Fibroblast of skin of right biceps (primary cell): ENCODE results near the gene USP7.
"Not testable (repeated sequence)": the region's sequence is repeated elsewhere in the genome, so short reads cannot be mapped to it uniquely, and the experiment has no call there.

Experiments
- DNase-seq: peaks from one replicate; pipeline ENCODE4 v3.0.0-alpha.2; 2013

USP7 gene

DNA sequence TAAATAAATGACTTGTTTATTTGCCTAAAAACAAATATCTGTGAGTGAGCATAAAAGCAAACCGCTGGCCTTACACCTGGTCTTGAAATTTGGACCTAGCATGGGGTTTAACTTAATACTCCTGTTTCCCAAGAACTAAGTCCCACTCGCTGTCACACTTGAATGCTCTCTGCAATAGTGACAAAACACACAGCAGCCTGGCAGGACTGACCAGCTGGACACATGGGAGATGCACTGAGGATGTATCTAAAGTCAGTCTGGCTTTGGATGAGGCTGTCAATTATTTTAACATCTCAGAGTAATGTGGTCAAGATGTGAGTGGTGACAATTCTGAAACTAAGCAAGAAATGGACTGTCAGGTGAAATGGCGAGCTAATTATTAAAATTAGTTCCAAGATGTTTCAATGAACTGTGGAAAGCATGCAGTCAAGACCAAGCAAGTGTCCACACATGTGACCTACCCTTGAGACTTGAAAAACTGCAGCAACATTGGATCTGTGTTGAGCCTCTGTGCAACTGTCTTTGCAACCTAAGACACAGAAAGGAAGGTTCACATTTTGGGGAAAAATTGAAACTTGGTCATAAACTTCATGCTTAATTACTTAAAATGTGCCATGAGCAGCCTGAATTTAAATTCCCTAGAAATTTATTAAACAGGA, 64.9 kb downstream of the USP7 start:
- DNase-seq: no peak

DNA sequence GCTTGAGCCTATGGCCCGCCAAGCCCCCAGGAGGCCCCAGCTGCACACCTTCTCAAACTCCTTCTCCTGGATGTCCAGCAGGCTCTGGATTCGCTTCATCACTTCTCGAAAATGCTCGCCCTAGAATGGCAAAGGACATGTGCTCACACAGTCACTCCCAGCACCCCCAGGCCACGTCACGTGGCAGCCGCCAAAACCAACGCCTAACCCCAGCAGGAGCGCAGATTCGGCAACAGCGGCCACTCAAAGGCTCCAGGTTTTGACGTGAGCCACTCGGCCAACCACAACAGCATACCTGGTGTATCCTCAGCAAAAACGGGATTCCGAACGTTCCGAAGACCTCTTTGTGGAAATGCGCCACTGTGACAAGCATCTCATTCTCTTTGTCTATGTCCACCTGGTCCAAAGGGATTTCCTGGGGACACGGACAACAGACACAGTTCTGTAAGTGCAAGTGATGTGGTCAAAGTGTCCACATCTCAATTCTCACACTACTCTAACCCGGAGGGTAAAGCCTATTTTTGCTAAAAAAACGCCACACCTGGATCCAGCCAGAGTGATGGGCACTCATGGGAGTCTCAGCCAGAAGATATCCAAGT, 68.9 kb downstream of the USP7 start:
- DNase-seq: no peak

DNA sequence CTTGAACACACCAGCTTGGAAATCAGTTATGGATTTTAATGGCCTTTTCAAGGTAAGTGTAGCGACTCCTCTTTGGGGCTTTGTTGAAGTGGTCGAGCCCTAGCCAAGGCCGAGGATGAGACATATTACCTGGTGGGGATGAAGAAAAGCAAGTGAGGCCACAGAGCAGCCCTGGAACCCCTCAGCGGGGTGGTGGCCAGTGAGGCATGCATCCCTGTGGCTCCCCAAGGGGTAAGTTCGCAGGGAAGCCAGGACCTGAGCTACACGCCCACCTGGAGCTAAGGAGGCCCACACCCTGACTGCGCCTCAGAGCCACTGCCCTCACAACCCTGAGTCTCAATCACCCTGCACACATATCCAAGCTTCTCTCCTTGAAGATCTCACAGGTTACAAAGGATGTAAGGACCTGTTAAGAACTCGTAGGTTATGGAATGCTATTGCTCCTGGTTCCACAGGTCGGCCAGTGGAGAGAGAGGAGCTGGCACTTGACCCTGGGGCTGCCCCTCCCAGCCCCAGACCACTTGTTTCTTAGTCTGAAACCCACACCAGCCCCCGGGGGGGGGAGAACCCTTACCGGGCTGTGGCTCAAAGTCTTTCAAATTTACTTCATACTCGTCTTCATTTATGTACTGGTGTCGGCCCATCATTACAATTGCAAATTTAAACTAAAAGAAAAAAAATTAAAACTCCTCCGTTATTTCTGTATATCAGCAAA, 69.6 kb downstream of the USP7 start:
- no peak for DNase-seq

DNA sequence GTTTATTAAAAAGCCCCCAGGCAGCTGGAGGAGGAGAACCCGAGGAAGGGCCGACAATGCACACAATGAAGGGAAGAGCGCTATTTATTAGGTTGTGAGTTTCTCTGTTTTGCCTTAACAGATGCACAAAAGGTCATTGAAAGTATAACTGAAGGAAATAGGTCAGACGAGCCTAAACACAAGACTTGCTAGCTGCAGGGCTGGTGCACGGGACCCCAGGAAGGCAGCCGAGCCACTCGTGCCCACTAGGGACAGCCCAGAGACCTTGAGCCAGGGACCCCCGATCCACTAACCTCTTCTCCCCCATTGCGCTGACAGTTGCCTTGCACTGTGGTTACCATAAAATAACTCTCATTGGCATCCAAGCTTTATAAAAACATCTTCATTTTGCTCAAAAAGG, 70.3 kb downstream of the USP7 start:
- DNase-seq: no peak

DNA sequence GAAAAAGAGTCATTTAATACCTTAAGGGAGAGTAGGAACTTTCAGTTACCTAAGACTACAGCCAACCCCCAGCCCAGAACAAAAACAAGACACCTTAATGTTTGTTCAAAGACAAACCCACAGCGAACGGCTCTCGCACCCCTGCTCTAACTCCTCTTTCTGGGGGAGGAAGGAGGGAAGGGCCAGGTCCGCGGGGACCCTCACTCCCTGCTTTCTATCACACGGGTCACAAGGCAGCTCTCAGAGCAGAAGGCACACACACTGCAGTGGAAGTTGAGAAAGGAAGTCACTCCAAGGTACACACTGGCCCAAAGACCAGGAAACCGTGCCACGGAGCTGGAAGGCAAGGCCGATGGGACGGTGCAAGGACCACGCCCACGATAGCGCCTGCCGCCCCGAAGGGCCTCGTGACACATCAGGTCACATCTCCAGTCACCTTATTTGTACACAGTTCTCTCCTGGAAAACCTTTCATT, 71.6 kb downstream of the USP7 start:
- no peak for DNase-seq

DNA sequence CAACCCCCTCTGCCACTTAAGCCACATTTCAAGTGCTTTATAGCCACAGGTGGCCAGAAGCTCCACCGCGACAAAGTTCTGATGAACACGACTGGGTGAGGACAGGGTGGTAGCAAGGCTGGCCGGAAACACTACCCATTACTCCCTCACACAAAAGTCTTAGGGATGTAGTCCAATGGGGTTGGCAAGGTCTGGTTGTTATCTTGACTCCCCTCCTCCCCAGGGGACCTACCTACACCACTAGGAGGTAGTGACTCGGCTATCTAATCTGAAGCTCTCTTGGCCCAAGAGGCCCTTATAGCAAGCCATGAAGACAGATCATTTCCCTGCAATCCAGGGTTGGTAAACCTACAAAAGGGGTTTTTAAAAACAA, 73.2 kb downstream of the USP7 start:
- no peak for DNase-seq

DNA sequence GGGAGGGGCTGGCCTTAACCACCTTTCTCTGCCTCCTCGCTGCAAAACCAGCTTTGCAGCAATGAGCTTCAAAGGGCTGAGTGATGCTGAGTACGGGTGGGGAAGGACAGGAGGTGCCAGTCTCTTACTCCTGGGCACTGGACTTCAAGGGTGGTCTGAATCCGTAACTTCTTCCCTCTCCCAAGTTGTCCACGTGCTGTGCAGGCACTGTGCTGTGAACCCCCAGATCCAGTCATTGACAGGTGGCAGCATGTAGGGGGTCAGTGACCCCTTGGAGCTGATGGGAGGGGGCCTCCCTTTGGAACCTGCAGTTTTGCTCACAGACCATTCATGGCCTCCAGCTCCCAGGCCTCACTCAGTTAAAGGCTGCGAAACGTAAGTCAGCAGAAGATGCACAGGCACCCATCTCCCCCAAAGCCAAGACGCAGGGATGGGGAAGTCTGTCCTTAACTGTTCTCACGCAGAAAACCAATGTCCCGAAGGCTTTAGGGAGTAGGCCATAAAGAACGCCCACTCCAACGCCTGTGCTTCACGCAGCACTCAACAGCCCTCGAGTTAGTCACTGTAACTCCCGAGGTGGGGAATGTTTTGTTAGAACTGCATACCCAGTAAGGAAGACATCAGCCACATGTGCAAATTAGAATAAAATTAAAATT, 73.7 kb downstream of the USP7 start:
- no peak for DNase-seq

DNA sequence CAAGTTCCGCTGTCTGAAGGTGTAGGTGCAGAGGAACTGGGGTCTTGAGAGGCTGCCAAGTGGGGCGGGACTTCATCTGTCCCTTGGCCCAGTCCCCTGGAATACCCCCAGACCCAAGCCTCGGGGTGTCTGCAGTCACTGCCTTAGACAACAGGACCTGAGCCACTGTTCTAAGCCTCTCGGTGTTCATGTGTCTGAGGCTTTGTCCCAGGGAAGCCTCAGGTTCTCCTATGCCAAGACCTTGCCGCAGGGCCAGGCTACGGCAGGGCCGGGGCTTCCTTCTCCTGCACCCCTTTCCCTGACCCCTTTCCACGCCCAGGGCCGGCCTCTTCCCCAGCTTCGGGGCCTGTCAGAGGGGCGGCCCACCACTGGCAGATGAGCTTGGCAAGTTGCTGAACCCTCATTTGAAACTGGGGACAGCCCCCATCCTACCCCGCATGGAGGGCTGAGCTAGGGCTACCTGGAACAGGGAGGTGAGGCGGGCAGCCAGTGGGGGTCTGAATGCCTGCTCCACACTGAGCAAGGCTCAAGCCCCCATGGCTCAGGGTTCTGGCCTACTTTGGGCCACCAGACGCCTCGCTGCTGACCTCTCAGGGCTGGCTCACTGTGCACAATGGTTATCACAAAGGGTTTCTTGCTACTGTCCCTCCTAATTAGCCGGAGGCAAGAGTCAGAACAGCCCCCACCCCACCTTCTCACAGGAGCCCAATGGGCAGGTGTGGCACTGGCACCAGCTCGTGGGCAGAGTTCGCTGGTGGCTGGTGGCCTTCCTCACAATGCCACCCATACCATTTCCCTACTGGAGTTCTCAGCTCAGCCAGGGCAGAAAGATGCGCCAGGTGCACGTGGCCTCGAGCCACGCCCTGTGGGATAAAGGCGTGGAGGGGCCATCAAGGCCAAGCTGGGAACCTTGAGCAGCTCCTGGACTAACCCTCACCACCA, 74.5 kb downstream of the USP7 start:
- DNase-seq: no peak

DNA sequence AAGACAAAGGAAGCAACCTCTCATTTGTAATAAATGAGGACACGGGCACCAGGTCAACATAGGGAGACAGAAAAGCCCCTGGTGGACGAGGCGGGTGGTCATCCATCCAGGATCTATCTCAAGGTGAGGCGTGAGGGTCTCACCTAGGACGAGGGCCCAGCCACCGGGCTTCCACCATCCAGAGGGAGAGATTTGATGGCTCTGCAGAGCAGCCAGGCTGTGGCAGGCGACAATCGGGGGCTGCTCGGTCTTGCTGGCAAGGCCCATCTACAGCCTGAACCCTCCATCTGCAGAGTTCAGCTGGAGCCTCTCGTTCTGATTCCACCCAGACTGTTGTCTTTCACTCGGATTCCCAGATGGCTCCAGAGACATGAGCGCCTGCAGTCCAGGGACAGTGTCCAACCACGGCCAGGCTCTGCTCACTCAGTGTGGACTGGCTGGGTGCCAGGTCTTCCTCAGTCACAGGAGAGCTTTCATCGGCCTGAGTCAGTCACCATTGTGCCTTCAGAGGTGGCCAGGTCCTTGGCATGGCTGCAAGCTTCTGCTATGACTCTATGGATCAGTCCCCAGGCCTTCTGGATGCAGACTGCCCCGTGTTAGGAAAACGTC, 75.7 kb downstream of the USP7 start:
- peak; percentile 67 for DNase-seq

DNA sequence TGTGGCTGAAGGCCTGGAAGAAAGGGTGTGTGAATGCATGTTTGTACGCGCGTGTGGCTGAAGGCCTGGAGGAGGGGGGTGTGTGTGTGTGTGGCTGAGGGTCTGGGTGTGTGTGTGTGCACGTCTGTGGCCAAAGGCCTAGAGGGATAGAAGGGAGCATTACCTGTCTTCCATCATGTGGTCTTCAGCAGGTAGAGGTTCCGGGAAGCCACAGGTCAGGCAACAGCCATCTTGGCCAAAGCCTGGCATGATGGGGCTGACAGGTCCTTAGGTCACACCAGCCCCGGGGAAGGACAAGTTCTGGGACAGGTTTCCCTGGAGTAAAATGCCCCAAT, 76.3 kb downstream of the USP7 start:
- DNase-seq: no peak

DNA sequence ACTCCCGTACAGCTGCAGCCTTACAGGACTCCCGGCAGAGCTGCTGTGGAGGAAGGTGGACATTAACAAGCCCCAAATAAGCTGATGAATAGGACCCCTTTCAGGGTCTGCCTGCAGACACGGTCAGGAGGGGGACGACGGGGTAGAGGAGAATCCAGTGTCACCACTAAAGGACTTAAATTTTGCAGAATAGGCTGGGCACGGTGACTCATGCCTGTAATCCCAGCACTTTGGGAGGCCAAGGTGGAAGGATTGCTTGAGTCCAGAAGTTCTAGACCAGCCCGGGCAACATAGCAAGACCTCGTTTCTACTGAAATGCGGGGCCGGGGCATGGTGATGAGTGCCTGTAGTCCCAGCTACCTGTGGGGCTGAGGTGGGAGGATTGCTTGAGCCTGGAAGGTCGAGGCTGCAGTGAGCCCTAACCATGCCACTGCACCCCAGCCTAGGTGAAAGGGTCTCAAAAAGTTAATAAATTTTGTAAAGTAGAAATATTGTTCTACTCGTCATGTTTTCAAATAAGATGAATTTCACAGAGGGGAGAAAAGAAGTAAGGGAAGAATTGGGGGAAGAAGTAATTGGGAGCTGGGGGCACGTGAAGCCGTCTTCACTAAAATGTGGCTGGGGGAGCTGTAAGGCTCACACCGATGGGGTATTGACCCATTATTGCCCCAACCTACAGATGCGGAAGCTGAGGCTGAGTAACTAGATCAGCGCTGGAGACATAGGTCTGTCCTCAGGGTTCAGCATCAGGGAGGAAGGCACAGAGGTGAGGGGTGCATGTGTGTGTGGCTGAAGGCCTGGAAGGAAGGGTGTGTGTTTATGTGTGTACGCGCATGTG, 76.9 kb downstream of the USP7 start:
- DNase-seq: no peak

DNA sequence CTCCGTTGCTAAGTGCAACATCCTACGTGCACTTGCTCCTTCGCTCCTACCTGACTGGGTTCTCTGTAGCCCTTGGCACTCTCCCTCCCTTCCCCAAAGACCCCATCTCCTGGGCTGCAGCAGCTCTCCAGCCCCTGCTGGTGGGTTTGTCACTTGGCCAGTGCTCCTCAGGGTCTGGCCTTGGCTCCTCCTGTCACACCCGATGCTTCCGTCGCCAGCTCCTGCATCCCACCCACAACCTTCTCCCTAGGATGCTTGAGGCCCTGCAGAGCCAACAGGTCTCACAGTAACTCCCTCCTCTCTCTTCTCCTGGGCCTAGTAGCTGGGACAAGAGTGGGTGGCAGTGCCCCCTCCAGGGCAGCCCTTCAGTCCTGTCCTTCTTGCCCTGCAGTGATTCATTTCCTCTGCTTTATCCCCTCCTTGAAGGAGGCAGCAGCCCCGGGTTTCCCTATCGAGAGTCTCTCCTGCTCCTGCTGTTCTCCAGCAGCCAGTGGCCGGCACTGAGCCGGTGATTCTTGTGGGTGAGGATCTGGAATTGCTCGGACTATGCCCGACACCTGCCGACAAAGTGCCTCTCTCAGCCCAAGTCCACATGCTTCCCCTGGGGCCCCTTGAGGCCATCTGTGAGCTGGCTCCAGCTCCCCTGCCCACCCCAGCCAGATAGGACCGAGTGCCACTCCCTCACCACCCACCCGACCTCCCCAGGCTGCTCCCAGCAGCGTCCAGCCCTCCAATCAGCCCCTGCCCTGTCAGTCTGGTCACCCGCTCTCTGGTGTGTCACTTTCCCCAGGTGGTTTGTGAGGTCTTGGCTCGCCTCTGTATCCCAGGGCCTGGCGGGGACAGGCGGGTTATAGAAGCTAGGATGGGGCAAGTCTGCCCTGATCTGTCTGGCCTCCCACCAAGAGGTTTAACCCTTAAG, 77.8 kb downstream of the USP7 start:
- DNase-seq: peak; percentile 36

DNA sequence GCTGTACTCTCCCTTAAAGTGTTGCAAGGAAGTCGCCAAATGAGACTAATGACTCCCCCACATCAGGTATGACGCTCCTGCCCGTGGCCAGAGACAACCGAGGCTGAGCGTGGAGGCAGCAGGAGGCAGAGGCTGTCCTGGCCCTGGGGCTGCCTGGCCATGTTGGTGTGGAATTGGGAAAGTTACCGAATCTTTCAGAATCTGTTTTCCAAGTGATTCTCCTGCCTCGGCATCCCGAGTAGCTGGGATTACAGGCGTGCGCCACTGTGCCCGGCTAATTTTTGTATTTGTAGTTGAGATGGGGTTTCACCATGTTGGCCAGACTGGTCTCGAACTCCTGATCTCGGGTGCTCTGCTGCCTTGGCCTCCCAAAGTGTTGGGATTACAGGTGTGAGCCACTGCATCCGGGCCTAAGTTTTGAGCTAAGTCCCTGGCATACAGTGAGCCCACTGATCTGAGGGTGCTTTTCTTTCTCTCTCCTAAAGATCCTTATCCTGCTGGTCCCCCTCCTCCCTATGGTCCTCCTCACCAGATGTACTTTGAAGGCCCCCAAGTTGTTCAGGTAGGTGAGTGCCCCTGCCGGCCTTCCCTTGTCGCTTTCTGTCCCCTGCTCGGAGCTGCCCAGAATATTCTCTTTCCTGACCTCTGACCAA, 80.9 kb downstream of the USP7 start:
- DNase-seq: no peak

DNA sequence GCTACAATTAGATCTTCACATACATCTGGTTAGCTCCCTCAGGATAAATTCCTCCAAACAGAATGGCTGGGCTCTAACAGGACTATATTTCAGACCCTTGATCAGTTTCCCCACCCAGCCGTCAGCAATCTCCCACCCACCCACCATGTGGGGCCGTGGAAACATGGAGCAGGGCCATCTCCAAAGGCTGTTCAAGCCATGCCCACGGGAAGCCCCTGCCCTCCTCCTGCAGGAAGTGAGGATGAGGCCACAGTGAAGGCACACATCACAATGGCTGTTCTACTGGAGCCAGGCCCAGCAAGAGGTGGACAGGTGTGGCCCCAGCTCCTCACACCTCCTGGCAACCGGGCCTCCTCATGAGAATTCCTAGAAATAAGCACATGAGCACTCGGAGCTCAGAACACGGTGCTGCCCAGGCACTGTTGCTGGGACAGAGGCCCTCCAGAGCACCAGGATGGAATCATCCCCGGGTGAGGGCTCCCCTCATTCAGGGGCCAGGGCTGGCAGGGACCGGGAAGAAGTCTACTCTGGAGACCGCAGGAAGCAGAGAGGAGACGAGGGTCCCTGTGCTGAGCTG, 81.6 kb downstream of the USP7 start, which contains the start of gene LITAFD:
LITAFD (plus strand) TSS at position 311 of the 577 bp plus-strand sequence. CDS start 2,005 bp downstream, outside the sequence.
- DNase-seq: no peak

DNA sequence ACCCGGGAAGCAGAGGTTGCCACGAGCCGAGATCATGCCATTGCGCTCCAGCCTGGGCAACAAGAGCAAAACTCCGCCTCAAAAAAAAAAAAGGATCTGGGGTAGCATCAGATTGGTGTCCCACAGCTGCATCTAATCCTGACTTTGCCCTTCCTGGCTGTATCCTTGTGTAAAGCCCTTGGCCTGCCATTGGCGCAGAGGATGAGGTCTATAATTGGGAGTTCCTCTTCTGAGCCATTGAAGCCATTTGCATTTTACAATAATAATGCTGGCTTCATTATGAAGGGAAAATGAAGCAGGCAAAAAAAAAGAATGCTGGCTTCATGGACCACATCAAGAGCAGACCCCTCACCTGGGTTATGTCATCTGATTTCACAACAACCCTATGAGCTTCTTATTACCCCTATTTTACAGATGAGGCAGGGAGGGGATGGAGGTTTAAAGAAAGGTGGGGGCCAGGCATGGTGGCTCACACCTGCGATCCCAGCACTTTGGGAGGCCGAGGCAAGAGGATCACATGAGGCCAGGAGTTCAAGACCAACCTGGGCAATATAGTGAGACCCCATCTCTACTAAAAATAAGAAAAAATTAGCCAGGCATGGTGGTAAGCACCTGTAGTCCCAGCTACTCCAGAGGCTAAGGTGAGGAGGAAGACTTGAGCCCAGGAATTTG, 82.7 kb downstream of the USP7 start:
- DNase-seq: no peak

DNA sequence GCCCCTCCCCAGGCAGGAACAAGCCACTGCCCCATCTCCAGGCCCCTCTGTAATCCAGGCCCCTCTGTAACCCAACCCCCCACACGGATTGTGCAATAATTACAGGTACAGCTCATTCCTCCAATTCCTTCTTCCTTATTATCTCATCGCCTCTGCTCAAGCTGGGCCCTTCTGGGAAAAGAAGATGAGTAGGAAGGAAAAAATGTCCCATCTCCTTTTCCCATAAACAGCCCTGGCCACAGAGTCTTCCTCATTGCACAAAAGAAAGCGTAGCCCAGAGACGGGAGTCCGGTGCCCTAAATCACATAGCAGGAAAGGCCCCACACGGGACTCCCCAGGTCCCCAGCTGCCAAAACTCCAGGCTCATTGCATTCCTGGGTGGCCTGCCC, 85.2 kb downstream of the USP7 start:
- peak; percentile 94 for DNase-seq

DNA sequence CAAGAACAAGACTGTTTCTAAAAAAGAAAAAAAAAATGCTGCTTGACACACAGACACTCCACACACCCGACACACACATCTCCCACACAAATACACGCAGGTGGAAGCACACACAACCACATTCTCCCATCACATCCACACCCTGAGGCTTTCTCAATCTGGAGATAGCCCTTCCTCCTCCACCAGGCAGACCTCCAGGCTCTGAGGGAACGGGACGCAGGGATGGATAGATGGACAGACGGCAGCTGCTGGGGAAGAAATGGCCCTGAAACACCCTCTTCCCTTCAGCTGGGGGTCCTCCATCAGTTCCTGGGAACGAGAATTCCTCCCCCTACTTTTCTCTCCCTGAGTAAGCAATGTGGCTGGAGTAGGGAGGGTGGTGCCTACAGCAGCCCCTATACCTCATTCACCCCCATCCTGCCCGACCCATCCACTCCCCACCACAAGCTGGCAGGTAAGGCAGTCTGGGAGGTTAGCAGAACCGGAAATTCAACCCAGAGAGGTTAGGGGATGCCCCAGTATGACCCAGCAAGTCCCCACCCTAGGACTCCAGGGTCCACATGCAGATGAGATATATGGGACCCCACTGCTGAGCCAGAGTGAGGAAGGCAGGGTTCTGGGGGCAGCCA, 85.7 kb downstream of the USP7 start:
- no peak for DNase-seq

DNA sequence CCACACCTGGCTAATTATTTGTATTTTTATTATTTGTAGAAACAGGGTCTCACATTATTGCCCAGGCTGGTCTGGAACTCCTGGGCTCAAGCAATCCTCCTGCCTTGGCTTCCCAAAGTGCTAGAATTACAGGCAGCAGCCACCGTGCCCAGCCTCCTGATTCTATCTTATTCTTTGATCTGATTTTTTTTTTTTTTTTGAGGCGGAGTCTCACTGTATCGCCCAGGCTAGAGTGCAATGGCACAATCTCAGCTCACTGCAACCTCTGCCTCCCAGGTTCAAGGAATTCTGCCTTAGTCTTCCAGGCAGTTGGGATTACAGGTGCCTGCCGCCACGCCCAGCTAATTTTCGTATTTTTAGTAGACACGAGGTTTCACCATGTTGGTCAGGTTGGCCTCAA, 88.4 kb downstream of the USP7 start:
- DNase-seq: not testable (repeated sequence)
